NCI-H446 (cell line): ENCODE measurements around the gene RBM46.
"Not testable (repeated sequence)": the region's sequence is repeated elsewhere in the genome, so short reads cannot be mapped to it uniquely, and the experiment has no call there.

Experiments
- DNase-seq, 2 experiments: peaks; one replicate each; lab custom pipeline; 2025; lab: John Stamatoyannopoulos, UW

Gene RBM46

DNA sequence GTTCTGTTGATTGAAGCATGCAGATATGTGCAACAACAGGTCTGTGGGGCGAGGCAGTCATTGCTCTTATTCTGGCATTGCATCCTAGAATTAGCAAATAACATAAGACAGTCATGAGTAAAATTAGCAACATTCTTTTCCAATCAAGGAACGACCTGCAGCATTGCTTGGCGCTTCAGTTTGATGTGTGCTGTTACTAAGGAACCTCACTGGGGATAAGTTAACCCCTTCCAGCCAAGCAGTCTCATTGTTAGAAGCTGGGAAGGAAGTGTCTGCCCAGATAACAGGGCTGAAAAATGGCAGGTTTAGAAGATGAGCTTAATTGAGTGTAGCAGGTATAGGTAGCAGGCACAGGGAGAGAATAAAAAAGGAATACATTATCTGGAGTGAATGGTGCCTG lies 55.4 kb downstream of the RBM46 start:
- DNase-seq: no peak

DNA sequence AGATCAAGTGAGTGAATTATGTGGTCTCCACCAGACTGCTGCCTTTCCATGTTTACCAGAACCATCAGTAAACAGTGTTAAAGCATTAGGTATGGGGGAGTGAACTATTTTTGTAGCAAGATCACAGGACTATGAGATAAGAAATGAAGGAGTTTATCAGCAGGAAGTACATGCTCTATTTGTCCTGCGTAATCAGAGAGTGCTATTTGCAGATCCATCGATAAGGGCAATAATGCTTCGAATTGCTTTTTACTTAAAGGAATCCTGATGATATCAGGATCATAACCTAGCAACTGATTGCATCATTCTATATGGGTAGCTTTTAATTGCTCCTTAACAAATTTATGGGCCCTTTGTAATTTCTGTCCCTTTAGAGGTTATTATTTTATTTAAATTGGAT lies 57.1 kb downstream of the RBM46 start:
- DNase-seq: no peak

DNA sequence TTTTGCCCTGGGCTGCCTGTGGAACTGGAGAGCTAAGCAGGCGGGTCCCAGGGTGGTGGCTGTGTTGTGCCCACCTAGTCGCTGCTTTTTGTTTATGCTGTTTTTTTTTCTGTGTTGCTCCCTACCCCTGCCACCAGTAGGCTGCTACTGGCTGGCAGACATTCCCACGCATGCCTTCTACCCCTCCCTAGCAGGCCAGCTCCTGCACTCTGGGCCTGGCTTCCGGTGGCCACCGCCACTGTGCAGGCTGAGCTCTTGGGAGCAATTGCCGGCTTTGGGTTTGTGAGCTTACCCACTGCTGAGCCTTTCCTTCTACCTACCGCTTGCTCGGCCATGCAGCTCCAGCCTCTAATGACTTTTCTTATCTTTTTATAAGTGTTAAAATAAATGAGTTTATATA lies 57.6 kb downstream of the RBM46 start:
- no peak for DNase-seq

DNA sequence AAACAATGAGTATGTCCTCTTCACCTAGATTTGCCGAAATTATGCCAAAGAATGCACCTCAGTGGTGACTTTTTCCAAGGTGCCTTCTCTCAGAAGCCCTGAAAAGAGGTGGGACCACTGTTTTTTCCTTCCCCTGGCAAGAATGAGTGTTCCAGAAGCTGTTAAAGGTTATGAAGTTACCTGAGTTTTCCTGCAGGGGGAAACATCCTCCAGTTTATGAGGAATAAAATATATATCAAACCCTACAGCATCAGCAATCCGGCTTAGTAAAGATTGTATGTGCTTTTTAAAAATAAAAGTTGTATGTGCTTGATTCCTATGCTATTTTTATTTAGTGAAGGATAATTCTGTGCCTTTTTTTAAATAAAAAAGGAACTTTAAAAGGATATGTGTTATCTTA lies 73.3 kb downstream of the RBM46 start:
- no peak for DNase-seq

DNA sequence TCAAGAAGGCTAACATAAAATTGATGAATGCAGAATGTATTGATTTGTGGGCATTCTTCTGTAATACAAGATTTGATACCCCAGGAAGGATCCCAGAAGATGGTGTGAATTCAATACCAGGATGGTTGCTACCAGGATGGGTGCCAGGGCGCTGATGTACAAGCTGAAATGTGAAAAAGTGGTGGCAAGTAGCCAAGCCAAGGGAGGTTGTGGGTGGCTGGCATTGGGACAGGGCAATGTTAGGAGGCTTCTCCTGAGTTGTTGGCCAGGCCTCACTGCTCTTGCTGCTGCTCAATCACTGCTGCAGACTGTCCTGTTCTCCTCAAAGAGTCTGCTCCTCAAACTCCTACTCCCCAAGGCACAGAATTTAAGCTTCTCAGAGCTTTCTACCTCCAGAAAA lies 77.1 kb downstream of the RBM46 start:
- DNase-seq: no peak

DNA sequence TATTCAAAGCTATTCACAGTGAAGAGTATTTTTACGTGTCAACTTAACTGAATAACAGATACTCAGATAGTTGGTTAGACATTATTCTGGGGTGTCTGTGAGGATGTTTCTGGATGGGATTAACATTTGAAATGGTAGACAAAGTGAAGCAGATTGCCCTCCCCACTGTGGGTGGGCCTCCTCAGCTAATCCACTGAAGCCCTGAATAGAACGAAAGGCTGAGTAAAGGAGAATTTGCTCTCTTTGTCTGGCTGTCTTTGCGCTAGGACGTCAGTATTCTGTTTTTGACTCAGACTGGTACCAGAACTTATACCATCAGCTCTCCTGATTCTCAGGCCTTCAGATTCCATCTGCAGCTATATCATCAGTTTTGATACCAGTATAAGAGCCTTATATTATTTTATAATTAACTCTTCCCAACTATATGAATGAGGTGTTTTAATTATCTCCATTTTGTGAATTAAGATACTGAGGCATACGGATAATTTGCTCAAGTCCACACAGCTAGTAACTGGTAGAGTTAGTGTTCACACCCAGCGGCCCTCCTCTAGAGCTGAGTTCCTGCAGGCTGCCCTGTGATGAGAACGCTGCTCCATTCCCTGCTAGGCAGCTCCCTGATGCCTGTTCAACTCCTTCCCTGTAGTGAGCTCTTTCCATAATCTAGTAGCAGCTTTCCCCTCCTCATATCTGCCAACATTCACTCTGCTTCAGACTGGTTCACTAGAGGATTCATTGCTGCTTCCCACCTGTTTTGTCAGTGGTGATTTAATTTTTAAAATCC lies 87.5 kb downstream of the RBM46 start:
- DNase-seq: no peak

DNA sequence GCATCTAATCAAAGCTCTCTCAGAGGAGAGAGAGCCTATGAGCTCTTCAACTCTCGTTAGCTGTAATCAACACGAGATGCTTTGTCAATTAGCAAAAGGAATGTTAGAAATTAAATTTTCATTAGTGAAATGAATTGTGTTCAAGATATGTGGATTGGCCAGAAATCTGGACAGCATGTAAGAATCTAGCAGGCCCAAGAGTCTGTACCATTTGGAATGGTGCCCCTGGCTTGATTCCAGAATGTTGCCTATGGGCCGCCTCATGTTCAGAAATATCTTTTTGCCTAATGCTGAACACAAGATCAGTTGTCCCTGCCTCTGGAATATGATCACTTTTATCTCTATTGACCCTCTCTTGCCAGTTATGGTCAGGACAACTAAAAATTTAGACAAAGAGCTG lies 88.2 kb downstream of the RBM46 start:
- no peak for DNase-seq

DNA sequence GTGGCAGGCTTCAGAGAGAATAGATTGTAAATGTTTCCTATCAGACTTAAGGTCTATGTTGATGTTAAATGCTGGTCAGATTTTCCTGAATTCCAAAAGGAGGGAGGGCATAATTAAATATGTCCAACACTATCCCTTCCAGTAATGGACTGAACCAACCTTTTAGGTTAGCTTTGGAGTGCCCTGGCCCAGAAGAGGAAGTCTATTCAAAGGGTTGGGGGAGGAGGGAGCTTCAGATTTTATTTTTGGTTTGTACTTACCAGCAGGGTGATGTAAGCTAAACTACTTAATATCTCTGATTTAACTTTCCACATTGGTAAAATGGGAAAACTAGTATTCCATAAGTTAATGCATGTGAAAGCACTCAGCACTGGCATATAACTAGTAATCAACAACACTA lies 91.1 kb downstream of the RBM46 start:
- no peak for DNase-seq

DNA sequence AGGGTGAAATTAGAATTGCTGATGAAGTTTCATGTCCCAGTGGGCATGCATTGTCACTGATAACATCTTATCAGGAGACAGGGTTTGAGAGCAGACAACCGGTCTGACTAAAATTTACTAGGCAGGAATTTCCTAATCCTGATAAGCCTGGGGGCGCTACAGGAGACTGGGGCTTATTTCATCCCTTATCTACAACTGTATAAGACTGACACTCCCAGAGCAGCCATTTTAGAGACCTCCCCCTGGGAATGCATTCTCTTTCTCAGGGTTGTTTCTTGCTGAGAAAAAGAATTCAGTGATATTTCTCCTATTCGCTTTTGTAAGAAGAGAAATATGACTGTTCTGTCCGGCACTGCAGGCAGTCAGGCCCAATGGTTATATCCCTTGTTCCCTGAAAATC lies 93.0 kb downstream of the RBM46 start:
- DNase-seq: not testable (repeated sequence)

DNA sequence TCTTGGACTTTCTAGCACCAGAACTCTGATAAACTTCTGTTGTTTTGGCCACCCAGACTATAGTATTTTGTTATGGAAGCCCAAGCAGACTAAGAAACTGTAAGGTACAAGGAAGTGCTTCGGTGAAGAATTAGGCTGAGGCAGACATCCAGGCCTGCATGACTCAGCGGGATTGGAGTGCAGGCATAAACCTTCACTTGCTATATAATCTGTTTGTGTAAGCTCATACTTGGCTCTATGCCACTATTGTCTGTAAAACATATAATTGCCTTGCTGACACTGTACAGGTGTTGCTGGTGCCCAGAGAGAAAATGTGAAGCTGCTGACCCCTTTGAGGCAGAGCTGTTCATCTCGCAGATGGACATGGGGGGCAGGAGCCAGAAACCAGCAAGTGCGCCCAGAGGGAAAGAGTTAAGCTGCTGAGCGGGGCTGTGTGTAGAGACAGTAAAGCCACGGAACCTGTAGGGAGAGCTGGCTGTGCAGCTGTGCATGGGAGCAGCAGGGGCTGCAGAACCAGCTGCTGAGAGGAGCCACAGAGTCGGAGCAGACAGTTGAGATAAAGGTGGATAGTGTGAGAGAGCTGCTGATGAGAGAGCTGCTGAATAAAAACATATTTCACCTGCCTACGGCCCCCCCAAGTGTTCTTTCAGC lies 96.2 kb downstream of the RBM46 start:
- DNase-seq: no peak
